AG10803 (cell line): Measurements from ENCODE around the gene OR12D3.

Source experiments
- DNase-seq: peaks from one replicate; pipeline ENCODE4 v3.0.0; 2010; ENCODE audit warnings: low read depth
- H3K4me3 ChIP-seq: 2 replicates; pipeline ENCODE4 v1.5.1; 2011; ENCODE audit warnings: mild to moderate bottlenecking, low read length, control low read depth
- CTCF ChIP-seq: conservative IDR thresholded peaks from 2 replicates; pipeline ENCODE4 v1.5.1; 2011; ENCODE audit warnings: mild to moderate bottlenecking, low read length, control low read depth, inconsistent platforms

The OR12D3 gene

DNA sequence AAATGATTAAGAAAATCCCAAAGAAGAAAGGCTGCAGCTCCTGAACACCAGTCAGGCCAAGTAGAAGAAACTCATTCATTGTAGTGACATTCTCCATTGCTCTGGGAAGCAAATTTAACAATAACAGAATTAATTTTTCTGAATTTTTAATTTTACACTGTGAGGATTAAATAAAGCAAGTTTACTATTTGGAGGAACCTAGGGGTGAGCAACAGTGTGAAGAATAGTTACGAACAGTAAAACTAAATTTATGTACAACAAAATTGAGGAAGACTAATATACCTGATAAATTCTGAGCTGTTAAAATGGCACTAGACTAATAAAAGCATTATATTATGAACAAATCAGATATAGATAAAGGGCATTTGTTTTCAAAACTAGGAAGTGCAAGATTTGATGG, at the start of gene OR12D3:
TSS of gene OR12D3 (minus strand) at position 101 of the 400 bp plus-strand sequence. CDS start at position 97, 4 bp downstream.
- TF ChIP-seq CTCF, result no peak
- H3K4me3 ChIP-seq, result no peak within 1 kb of the TSS
- no peak for DNase-seq

DNA sequence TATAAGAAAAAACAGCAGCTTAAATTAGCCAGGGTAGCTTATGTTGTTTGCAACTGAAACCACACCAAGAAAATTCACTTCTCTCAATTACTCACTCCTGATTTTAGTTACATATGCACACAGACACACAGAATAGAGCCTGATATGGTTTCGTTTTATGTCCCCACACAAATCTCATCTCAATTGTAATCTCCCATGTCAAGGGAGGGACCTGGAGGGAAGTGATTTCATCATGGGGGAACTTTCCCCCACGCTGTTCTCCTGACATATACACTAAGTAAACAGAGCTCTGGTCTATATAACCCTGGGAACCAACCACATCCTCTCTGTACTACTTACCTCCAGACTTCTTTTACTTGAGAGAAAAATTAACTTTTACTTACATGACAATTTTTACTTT, 49.5 kb upstream of the OR12D3 start:
- TF ChIP-seq CTCF, result no peak
- DNase-seq, result no peak
- no peak overlapping the region for H3K4me3 ChIP-seq

DNA sequence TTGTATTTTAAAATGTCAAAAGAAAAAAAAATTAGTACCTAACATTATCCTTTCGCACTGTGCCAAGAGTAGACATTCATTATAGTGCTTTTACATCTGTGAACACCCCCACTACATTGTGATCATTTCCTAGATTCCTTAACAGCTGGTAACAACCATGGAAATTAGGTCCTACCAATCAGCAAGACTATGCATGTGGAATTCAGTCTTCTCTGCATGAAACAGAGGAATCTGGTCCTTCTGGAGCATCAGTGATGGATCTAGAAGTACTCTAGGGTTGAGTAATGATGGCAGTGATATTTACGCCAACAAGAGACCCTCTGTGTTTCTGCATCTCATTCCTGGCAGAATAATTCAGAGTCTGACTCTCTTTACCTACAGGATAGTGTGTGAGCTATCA, 49.1 kb upstream of the OR12D3 start:
- no peak overlapping the region for H3K4me3 ChIP-seq
- TF ChIP-seq CTCF, result no peak
- DNase-seq, result no peak

DNA sequence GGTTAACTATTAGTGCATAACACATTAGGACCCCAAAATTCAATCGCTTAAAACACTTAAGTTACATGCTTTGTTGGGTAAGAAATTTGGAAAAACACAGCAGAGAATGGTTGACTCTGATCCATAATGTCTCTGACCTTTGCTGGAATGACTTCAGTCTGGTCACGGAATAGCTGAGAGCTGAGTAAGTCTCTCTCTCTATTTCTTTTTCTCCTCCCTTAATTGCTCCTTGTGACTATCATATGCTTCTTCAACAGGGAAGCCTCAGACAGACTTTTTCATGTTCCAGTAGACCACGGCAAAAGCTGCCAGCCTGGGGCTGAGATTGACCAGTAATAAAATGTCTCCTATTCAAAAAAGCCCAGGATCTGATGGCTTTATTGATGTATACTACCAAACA, 44.4 kb upstream of the OR12D3 start:
- TF ChIP-seq CTCF, result no peak
- no peak for DNase-seq
- no peak overlapping the region for H3K4me3 ChIP-seq

DNA sequence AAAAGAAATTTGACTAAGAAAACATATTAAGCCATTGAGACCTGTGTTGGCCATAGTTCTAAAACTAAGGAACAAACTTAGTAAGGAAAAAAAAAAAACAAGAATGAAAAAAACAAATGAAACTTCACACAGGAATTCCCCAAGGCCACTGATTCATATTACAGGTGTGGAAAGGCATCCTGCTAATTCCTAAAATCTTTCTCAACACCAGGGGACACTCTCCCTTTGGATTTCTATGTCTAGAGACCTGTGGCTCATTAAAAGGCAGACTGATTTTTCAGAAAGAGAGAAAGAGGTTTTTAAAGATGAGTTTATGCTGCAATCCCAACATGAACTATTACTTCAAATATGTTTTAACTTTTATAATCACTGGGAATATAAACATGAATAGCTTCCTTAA, 39.5 kb upstream of the OR12D3 start, which contains the start of gene OR12D1:
TSS of gene OR12D1 (plus strand) at position 341 of the 400 bp plus-strand sequence.
- TF ChIP-seq CTCF, result no peak
- no peak within 1 kb of the TSS for H3K4me3 ChIP-seq
- no peak for DNase-seq

DNA sequence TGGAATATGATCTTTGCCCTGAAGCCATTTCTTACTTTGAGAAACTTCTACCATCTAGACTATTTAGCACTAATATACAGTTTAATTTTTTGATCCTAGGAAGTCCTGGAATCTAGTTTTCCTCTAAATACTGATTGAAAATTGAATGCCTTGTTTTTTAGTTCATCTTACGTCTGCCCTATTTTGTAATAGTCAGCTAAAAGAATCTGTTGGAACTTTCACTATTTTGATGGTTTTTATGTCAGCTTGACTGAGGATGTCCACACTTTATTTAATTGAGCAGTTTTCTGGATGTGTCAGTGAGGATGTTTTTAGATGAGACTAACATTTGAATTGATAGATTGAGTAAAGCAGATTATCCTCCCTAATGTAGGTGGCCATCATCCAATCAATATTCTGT, 28.7 kb upstream of the OR12D3 start:
- TF ChIP-seq CTCF, result no peak
- H3K4me3 ChIP-seq, result no peak overlapping the region
- DNase-seq, result no peak

- no peak for TF ChIP-seq CTCF
- DNase-seq, result no peak
Measured at GRCh38 chr6:29399525-29399924, 24.4 kb upstream of the OR12D3 start.

More at GRCh38 chr6:29399525-29399924, 24.4 kb upstream of the OR12D3 start:
- no peak overlapping the region for H3K4me3 ChIP-seq
